Measurements from ENCODE around the gene RNF217. TPM values are rescaled to one million over a fixed set of nuclear protein-coding genes. Genes with fewer than 3 reads are reported as not detected.

The RNF217 gene
- total and polyA plus RNA-seq, 2 of the 8 experiments (the other 6 are each of a cell fraction or from before 2014, with no cell fraction given): 2.0 to 8.9 TPM

DNA sequence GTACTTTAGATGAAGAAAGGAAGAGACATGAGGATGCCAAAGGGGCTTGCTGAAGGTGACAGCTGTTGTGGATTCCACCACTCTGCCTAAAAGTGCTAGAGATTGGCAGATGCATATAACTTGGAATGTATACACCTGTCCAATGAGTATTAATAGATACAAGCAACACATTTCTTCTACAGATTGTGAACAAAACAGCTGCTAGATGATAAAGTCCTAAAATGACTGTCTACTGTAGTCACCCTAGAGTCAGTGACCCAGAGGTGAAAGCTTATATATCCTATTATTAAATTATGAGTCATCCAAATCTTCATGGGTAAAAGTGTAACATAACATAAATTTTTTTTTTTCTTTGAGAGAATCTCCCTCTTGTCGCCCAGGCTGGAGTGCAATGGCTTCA is 5.2 kb downstream of the RNF217 start:
- Histone ChIP-seq H3K9me3 (ENCODE audit: insufficient read depth in 2 of 2, low read depth in 1 of 2, low read length in 1 of 2) (no peaks in the 10 kb centered on the region), H3K27me3 (replicated peaks in 1 of 4; ENCODE audit: control insufficient read depth in 3 of 4, extremely low read depth in 1 of 4, insufficient read depth in 3 of 4, low read length in 3 of 4) (peaks cover 0 to 5% (median 2%) of the 10 kb centered on the region in 4 experiments; a peak in 2 of 7 replicates), H3K9ac (replicated peaks in 1 of 4; ENCODE audit: extremely low read depth in 1 of 4, low read depth in 3 of 4, low read length in 3 of 4) (no peak overlapping the region), H2AK5ac (ENCODE audit: low read depth, low read length) (no peak overlapping the region), H2BK15ac (ENCODE audit: low read length) (no peak overlapping the region), H3K4me1 (replicated peaks in 1 of 4; ENCODE audit: control insufficient read depth in 3 of 4, insufficient read depth in 4 of 4, low read length in 3 of 4) (peaks cover 0 to 2% (median 0%) of the 10 kb centered on the region in 4 experiments; a peak in 2 of 7 replicates), H3K4me3 (ENCODE audit: extremely low read depth in 1 of 4, insufficient read depth in 2 of 4, low read depth in 3 of 4, low read length in 4 of 4) (no peak overlapping the region), H2BK120ac (replicated peaks; ENCODE audit: low read depth, low read length) (no peak overlapping the region), H4K8ac (ENCODE audit: extremely low read depth, insufficient read depth, low read length) (no peak overlapping the region), H3K4ac (replicated peaks; ENCODE audit: insufficient read length, low read depth, low read length) (no peak overlapping the region), H3K79me1 (ENCODE audit: low read depth, low read length) (no peaks in the 10 kb centered on the region), H3K18ac (ENCODE audit: extremely low read depth, low read length) (no peak overlapping the region), H4K91ac (replicated peaks; ENCODE audit: insufficient read length, low read length) (no peak overlapping the region), H4K5ac (ENCODE audit: insufficient read length, low read depth, low read length) (no peak overlapping the region), H3K36me3 (ENCODE audit: control insufficient read depth in 2 of 4, insufficient read depth in 4 of 4, low read length in 3 of 4) (no peaks in the 10 kb centered on the region), H2AFZ (ENCODE audit: low read length) (no peak overlapping the region), H3K4me2 (ENCODE audit: insufficient read depth in 1 of 2, low read depth in 2 of 2, low read length in 2 of 2) (no peak overlapping the region), H3K27ac (ENCODE audit: low read depth, low read length) (no peak overlapping the region), H3K14ac (ENCODE audit: insufficient read length) (no peak overlapping the region), H3K23me2 (ENCODE audit: low read depth, low read length) (no peaks in the 10 kb centered on the region; the same call in 1 of the 2 replicates), H2BK12ac (ENCODE audit: low read depth, low read length) (no peak overlapping the region), H3K56ac (replicated peaks; ENCODE audit: insufficient read length, low read depth, low read length) (no peak overlapping the region), H2BK20ac (ENCODE audit: low read length) (no peak overlapping the region), H3K23ac (ENCODE audit: insufficient read length) (no peak overlapping the region), H4K20me1 (replicated peaks in 1 of 2; ENCODE audit: control insufficient read depth in 1 of 2, insufficient read depth in 2 of 2, low read length in 2 of 2) (no peaks in the 10 kb centered on the region), H2BK5ac (ENCODE audit: low read depth, low read length) (no peak overlapping the region), H3K79me2 (ENCODE audit: control insufficient read depth in 1 of 2, insufficient read depth in 2 of 2, low read length in 2 of 2) (peaks cover 0 to 15% of the 10 kb centered on the region in 2 experiments; a peak in 2 of 4 replicates)
- ChIA-PET POLR2A (ENCODE audit: partially characterized antibody) (no interaction called here), CTCF (ENCODE audit: partially characterized antibody) (interaction anchor here (0.6 to 1.3 kb wide), 3 partner anchors 146 to 576 kb away, joined by 3 to 4 read pairs (median 3); no protein-coding TSS in a partner anchor)
- DNase-seq (ENCODE audit: low read depth in 1 of 2, low spot score in 2 of 2) (no peak), FAIRE-seq (no peak)
- 85% methylated on average over 1 of the region's 1 CpG; no CpG with 5 or more reads in 1 of the 2 experiments for WGBS, 2 experiments (ENCODE audit: extremely low coverage in 1 of 2, insufficient coverage in 1 of 2, insufficient read length in 1 of 2, insufficient replicate concordance in 2 of 2, low coverage in 1 of 2, low lambda C conversion rate in 2 of 2, missing lambda C conversion rate in 1 of 2)
- TF ChIP-seq TBP (IDR thresholded peaks at IDR 0.05; ENCODE audit: low read depth, low read length): no peak
- no peak for TF ChIP-seq POU5F1 (IDR thresholded peaks at IDR 0.05; ENCODE audit: low read depth, low read length)
- TF ChIP-seq SIN3A (conservative IDR thresholded peaks at IDR 0.05 in 1 of 2, IDR thresholded peaks at IDR 0.05 in 1 of 2; ENCODE audit: low read depth in 1 of 2, low read length in 2 of 2): no peak
- no peak for TF ChIP-seq KDM1A (IDR thresholded peaks at IDR 0.05; ENCODE audit: borderline replicate concordance, low read length)
- no peak for TF ChIP-seq TCF12 (IDR thresholded peaks at IDR 0.05; ENCODE audit: low read depth, low read length)

Data from H1 (cell line).